Stimulated activated CD8-positive, alpha-beta memory T cell treated with anti-CD3 and anti-CD28 coated beads, Interleukin-12 subunit alpha, Interleukin-12 subunit beta, amount 100 ng/mL, for 4 hours (primary cell): Measurements from ENCODE around the gene CDK6.

Source experiments
- DNase-seq: peaks from one replicate; pipeline ENCODE4 v3.0.0-alpha.2; 2020; ENCODE audit warnings: low read depth

CDK6 gene

DNA sequence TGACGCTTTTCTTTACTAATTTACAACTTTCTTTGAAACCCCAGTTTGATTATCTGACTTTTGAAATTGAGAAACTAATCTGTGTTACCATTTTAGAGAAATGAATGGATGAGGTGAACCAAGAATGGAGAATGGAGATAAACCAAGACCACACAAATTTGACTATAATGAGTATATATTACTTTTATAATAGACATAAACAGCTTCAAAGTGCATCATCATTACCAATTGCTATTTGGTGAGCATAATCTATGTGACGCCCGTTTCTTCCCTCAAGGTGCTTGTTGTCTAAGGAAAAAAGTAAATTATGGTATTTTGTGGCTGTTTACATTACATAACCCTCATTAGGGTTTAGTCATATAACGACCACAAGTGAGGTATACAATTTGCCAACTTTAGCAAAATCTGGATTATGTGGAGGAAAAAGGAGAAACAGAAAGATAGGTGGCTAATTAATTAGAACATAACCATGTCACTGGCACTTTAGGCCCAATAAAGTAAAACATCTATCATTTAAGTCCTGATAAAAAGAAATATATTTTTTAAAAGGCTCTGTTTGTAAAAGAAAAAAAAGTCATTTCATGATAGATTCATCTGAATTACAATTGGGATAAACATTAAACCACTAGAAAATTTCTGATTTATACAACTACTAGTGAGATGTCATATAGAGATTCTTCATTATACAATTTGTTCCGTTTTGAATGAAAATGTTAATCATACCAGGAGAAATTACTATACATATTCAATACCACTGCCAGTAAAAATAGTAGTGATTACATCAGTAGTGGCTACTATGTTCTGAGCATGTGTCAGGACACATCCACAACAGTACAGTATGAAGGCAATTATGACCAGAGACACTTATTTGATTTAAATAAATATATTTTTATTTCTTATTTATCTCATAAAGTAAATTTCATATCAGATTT lies 128.0 kb downstream of the CDK6 start:
- DNase-seq: no peak

DNA sequence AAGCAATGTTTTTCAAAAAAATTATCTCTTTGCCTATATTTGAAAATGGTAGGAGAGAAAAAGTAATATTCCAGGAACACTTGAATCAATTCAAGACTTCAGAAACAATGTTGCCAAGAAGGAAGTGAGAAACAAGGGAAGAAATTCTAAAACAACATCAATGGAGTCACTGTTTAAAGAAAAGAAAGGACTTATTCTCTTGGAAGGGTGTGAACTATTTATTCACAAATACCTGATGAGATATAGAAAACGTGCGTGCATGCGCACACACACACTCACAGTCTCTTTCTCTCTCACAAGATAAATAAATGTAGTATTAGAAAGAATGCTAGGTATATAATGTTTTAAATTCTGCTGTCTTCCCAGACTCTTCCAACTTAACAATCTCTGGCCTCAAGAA lies 128.9 kb downstream of the CDK6 start:
- DNase-seq: no peak

DNA sequence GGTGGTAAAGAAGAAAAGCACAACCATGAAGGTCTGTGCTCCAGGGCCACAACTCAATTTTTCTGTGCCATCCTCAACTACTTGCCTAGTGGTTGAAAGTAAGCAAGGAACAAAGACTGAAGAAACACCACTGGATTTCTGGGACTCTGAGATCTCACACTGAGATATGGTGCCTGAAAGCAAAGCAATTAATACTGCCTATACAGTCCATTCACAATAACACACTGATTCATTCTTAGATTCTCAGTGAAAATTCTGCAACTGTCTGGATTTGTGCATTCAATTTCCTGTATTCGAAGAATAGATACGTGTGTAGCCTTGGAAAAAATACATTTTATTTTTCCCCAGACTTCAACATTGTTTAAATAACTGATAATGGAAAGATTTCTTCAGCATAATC lies 129.8 kb downstream of the CDK6 start:
- DNase-seq: no peak

DNA sequence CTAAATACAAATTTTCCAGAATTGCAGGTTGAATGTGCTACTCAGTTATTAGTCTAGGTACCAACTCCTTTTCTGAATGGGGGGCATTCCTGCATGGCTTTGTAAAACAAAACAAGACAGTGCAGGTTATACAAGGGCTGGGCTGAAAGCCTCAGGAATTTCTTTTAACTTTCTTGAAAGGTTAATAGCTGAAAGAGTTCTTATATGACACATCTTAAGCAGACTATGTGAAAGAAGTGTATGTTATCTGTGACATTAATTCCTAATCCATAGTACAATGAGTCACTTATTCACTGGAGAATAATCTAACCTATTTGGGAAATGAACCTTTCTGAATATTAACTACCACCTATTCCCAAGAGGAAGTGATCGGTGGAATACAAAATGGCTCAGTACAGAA lies 130.5 kb downstream of the CDK6 start:
- DNase-seq: no peak

DNA sequence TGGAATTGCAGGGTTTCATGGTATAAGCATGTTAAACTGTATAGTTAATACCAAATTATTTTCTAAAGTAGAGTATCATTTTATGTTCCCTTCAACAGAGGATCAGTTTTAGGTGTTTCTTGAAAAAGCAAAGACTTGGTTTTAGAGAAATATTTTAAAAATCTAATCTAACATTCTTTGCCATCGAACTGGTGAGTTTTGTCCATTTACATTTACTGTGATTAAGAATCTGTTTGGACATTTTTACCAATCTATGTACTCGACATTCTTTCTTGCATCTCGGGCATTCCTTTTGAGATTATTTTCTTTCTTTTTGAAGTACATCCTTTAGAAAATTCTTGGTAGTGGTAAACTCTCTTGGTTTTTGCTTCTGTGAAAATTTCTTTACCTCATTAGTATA lies 131.5 kb downstream of the CDK6 start:
- no peak for DNase-seq

DNA sequence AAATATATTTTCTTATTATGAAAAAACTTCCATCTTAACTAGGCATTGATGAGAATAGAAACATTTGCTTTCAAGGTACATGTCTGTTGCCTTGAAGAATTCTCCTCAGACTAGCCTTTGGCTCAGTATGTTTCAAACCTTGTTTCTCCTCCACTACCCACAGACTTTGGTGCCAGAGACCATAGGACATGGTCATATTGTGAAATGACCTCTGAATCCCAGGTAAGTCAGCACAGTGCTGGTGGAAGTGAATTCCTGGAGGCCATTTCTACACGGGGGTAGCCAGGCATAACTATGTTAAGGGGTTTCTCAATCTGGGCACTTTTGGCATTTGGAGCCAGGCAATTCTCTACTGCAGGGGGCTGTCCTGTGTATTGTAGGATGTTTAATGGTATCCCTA lies 133.8 kb downstream of the CDK6 start:
- no peak for DNase-seq

DNA sequence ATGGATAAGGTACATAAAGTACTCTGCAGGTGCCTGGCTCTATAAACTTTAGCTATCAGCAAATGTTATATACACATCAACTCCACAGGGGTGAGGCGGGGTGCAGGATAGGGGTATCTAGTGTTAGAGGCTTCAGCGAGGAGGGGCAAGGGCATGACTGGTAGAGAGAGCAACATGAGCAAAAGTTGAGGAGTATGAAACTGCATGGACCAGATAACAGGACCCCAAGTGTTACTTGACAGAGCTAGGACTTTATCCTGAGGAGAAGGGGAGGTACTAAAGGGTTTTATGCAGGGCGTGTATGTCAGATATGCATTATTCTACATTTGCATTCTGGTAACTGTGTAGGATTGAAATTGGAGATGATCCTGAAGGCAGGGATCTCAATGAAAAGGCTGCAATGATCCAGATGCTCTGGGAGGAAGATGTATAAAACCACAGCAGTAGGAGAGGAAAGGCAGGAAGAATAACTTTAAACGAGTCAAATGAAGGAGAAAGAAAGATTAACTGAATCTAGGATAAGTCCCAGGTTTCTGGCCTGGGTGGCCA lies 136.3 kb downstream of the CDK6 start:
- DNase-seq: no peak

DNA sequence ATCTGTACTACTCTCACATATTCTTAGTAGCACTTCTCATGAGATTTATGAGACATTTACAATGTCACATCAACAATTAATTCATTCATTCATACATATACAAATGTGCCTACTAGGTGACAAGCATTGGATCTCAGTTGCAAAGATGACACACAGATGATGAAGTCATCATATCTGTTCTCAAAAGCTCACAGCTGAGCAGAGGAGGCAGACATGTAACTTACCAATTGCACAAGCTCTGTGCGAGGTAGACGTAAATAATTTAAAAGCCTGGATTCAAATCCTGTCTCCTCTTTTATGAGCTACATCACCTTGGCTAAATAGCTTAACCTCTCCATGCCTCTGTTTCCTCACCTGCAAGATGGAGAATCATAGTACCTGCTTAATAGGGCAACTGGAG lies 136.8 kb downstream of the CDK6 start:
- DNase-seq: no peak

DNA sequence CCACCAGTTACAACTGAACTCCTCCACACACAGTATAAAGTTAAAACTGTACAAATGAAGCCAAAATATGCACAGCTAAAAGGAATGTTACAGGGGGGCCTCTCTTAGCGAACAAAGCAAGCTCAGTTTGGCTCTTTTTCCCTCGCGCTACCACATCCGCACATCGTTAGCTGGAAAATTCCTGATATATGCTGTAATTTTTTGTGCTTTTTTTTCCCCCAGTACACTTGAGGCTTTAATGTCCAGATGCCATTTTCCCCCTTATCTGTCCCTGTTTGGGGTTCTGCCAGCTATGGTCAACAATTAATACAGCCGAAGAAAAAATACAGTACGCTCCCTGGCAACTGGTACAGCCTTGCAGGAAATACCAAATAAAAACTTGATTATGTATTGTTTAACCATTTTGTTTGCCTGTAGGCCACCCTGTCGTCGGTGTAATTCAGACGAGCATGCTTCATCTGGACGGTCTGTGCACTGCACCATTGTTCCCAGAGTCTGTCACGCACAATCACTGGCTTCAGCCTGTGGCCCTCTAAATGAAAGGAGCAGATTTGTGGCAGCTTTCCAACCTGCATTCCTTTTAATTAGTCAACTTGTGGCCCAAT lies 138.0 kb downstream of the CDK6 start:
- no peak for DNase-seq

DNA sequence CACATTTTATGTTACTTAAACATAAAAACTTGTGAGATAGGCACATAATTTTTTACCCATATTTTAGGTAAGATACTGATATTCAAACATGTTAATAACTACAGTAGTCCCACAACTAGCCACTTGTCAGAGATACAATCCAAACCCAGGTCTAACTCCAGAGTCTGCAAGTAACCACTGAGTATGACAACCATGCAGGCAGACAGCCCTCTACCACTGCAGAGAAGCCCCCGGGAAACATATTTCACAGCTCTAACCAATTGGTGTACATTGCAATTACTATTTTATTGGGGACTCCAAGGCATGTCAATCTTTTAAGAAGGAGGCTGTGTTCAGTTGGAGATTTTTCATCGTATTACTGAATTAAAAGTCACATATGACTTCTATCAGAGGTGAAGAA lies 139.0 kb downstream of the CDK6 start:
- DNase-seq: no peak

DNA sequence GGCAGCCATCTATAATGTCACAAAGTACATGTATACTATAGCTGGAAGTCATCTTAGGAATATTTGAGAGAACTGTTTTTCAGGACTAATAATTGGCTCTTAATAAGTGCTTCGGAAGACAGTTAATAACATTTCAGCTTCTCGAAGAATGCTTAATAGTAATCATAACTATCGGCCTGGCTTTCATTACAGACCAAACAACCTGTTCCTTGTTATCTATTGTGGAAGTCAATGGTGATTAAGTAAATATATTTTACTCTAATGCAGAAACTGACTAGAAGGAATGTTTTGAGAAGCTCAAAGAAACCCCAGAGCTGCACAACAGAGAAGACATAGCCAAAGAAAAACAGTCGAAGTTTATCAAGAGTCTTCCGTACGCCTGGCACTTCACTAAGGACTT lies 139.4 kb downstream of the CDK6 start:
- DNase-seq: no peak

DNA sequence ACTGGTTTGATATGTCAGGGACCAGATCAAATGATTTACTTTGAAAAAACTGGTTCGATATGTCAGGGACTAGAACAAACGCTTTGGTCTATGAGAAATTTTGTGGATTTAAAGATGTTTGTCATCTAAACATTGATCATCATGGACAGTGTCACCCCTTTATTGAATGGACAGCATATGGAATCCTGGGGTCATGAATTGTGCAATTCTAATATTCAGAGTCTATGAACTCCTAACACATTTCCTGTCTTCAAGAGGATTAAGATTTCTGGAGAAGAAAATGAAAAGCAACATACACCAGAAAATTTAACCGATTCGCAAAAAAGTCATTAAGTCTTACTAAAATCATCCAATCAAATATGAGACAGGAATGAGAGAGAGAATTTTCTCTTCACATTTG lies 139.8 kb downstream of the CDK6 start:
- DNase-seq: no peak

DNA sequence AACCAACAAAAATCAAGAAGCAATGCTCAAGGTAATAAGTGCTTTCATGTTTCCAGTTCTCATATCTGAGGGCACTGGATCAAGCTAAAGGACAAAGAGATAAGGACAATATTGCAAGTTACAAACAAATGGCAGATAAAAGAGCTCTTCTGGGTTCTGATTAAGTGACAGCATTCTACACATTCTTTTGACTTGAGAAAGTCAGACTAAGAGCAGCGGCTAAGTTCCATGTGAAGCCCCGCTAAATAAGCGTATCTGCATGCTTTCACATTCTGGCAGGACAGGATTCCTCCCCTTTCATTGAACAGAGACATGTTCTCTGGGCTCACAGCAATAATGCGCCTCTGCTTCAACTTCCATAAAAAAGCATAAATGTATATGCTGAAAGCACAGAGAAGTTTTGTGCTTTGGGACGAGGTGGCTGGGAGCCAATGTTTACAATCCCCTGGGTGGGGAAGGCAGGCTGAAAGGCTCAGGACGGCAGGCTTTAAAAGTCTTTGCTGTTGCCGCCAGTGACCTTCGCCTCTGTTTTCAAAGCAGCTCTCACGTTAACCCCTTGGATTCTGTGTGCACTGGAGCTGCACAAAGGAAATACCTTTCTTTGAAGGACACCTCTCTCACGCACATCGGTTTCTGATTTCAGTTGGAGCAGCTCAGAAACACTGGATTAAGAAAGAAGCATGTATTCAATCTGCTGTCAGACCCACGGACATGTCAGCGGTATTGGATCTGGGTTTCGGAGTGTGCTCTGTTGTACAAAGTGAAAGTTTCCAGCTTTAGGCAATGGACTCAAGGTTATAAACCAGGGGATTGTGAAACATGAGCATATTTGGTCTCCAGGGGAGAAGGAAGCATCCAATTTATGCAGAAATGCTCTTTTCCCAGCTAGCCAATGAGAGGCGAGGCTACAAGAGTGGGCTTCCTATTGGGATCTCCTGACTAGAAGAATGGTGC lies 140.8 kb downstream of the CDK6 start:
- DNase-seq: no peak

DNA sequence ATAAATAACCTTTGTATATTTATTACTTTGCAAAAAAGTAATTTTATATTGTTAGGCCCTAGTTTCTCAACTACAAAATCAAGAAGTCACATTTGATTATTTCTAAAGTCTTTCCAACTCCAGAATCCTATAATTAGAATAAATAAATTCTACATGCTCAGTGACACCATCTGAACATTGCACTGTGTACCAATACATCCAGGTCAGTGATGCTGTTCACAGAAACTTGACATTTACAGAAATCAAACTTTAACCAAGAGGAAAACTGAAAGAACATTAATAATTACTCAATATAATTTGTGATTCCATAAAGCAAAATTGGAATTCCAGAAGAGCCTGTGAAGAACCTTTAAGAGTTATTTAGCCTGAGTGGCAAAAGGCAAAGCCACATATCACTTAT lies 142.2 kb downstream of the CDK6 start:
- DNase-seq: no peak

DNA sequence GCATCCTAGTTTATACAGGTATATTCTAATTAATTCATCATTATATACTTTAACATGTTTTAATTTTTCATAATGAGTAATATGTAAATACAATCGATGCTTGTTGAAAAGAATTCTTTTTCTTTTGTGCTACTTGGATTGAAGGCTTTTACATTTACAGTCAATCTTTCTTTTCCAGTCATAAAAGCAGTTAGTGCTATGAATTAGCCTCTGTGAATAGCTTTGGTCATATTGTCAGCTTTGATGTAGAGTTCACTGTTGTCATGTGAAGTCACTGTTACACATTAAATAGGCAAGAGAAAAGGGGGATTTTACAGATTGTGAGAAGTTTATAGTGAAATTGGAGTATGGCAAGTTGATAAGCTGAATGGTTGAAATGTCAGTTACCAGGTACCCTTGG lies 142.9 kb downstream of the CDK6 start:
- no peak for DNase-seq

DNA sequence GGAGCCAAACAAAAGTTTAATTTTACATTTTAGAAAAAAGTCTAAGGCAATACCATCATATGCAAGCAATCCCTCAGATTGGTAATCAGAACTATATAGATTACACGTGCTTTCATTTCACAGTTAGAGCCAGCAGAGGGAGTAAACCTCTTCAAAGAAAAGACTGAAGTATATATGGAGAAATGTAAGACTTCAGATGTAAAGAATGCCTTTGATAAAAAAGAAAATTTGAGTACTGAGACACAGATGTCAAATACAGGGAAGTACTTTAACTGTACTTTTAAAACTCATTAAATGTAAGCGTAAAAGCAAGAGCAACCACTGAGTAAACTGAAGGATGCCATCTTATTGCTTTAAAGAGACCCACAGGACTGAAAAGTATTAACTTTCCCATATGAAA lies 144.8 kb downstream of the CDK6 start:
- no peak for DNase-seq

DNA sequence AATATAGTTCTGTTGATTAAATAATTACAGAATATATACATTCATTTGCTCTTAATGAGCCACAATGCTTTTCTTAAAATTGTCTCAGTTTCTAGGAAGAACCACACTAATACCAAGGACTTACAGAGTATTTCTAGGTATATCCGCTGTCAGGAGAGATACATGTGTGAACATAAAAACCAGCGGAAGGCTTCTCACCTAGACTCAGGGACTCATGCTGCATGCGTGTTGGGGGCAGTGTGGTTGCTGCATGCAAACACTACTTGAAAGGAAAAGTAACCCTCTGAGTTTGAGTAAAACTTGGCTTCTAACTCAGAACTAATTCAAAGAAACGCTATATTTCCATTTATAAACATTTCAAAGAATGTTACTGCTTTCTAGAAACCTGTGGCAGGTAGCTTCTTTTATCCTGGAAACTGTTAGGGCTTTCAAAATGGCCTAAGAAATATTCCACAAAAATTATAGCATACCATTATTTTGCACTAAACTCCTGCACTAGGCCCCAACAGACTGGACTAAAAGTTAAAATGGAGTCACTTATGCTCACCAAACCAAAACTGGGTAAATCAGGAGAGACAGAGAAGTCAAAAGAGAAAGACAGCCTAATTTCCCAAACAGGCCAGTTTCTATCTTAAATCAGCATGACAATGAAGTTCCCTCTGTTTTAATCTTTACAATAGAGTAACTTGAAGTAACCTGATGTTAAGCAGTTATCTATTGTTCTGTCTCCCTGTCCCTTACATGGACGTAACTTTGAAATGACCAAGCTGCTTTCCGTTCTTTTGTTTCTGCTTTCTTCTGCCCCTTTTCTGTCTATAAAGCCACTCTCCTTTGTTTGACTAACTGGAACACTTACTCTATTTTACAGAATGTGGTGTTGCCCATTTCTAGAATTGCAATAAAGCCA lies 151.0 kb downstream of the CDK6 start:
- peak; percentile 19 for DNase-seq

DNA sequence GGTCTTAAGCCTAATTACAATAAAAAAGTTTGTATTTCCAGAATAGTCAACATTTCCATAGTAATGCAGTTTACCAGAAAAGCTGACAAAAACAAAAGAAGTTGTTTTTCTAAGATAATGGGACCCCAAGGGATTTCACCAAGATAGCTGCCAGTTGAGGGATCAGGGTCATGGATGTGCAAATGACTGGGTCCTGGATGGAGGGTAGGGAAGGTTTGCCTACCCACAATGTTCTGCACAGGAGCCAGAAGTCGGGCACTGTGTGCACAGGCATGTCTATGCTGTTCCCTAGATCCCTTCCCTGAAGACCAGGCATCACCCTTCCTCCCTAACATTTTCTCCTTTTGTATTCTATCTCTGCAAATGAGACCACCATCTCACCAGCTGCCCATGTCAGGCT lies 152.1 kb downstream of the CDK6 start:
- no peak for DNase-seq

DNA sequence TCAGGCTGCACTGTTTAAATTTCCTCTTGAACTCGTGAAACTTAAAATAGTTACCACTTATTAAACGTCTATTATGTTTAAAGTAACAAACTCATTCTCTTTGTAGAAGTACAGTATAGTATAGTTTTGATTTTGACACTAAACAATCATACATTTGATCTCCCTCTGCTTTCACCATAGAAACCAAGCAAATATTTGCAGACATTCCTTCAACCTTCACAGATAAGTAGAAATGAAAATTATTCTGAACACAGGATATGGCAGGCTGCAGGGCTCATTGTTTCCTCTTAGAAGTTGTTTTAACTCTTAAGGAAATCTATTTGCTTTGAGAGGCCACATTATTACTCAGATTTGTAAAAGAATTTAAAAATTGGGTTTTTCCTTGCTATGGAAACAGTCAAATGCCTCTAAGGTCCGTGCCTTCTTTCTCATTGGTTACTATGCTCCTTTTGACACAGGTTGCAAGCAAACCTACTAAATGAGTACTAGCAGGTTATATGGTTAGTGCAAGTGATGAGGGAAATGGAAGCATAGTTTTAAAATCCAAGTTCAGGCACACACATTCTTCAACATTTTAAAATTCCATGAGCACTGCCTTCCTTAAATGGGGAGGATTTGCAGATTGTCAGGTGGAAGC lies 153.4 kb downstream of the CDK6 start:
- no peak for DNase-seq

DNA sequence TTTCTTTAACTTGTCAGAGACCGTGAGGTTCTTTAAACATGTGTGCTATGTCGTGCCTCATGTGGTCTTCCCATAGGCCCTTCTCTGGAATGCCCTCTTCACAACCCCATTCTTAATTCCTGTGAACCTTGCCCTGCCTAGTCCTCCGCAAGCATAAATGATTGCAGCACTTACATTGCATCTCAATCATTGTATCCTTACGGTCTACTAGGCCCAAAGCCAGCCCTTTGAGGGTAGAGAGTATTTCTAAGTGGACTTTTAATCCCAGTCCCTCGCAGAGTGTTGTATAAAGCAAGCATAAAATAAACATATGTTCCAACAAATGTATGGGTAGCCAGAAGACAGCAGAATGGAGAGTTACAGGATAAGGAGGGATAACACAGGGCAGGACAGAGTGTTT lies 154.0 kb downstream of the CDK6 start:
- DNase-seq: no peak

DNA sequence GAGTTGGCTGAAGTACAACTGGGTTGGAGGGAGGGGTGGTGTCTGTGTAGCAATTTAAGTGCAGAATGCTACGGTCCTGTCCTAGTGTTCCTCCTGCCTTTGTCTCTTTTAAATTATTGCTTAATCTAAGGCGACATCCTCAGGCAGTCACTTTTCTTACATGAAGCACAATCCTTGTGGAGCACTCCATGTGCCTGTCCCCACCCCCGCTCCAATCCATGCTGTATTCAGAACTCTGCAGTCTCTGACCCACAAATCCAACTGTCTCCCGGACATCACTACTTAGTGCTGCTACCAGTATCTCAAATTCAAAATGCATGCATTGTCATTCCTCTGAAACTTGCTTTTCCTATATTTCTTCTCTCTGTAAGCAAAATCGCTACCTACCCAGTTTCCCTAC lies 154.7 kb downstream of the CDK6 start:
- DNase-seq: no peak
